Hepatocyte (in vitro differentiated cells): ENCODE measurements around the gene EFR3B.

Experiments
- EZH2 ChIP-seq: fragments of 200-600 bp; sonication (generic); IDR thresholded peaks from 2 replicates; pipeline ENCODE4 v1.6.1; 2016; ENCODE audit warnings: antibody characterized with exemption, mild to moderate bottlenecking, borderline replicate concordance
- TF ChIP-seq, protein P1 (sequence below): fragments of 200-600 bp; sonication (generic); IDR thresholded peaks from 2 replicates; pipeline ENCODE4 v1.5.1; 2016; ENCODE audit warnings: antibody characterized with exemption, mild to moderate bottlenecking; ENCODE audit not compliant: poor library complexity

DNA sequence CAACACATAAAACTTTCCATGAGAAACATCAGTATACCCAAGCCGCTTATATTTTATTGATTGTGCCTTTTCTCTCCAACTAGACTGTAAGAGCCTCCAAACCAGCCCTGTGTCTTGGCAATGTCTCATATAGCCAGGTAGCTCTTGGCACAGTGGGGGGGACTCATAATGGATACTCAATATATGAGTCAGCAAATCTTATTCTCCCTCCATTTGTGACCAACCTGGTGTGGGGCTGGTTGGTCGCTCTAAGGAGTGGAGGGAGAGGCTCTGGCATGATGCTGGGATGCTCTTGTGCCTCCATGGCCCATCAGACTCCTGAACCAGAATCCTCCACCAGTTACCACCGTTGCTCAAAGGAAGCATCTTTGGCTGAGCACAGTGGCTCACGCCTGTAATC is 32.0 kb downstream of the EFR3B start:
- TF ChIP-seq, protein P1, sequence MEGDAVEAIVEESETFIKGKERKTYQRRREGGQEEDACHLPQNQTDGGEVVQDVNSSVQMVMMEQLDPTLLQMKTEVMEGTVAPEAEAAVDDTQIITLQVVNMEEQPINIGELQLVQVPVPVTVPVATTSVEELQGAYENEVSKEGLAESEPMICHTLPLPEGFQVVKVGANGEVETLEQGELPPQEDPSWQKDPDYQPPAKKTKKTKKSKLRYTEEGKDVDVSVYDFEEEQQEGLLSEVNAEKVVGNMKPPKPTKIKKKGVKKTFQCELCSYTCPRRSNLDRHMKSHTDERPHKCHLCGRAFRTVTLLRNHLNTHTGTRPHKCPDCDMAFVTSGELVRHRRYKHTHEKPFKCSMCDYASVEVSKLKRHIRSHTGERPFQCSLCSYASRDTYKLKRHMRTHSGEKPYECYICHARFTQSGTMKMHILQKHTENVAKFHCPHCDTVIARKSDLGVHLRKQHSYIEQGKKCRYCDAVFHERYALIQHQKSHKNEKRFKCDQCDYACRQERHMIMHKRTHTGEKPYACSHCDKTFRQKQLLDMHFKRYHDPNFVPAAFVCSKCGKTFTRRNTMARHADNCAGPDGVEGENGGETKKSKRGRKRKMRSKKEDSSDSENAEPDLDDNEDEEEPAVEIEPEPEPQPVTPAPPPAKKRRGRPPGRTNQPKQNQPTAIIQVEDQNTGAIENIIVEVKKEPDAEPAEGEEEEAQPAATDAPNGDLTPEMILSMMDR, result no peak
- no peak for TF ChIP-seq EZH2
